ENCODE measurements around the gene TBX6.

GRCh38 chr16:30063278-30063892 lies 28.3 kb downstream of the TBX6 start:
- TF ChIP-seq CTCF (IDR thresholded peaks at IDR 0.05), result no peak
- no peak for TF ChIP-seq POLR2A (IDR thresholded peaks at IDR 0.05)
- TF ChIP-seq POLR2AphosphoS5 (IDR thresholded peaks at IDR 0.05), result no peak

All from sigmoid colon (tissue), 4 donors.